ENCODE data around the gene PDLIM4.

DNA sequence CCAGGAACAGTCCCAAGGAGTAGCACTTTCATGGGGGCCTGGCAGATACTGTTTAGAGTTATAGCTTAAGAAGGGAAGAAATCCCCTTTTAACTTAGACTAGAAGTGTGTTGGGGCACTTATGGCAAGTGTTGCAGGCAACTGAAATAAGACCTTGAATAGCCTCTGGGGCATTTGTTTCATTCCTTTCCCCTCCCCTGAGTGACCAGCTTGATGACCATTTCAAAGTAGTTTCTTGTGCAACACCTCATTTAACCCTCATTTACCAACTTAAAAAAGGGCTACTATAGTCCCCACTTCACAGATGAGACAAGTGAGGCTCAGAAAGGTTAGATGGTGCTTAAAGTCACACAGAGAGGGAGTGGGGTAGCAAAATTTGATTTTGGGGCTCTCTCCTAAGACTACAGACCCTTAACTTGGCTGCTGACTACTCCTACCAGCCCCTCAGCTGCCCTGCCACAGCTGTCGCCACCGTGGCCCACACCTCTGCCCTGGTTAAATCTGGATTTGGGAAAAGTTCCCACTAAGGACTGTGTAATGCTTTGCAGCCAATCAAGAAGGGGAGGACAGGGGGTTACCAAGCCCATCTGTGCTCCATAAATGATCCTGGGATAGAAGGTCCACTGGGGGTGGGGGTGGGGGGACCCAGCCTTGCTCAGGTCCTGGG lies 5.5 kb downstream of the PDLIM4 start:
- TF ChIP-seq CTCF (IDR thresholded peaks at IDR 0.05) (no peak), ZFX (IDR thresholded peaks at IDR 0.05; ENCODE audit: borderline replicate concordance) (no peak)

All from 22Rv1 (cell line).